ENCODE results near the gene TMEM225B. TPM values are rescaled to one million over a fixed set of nuclear protein-coding genes. Genes with fewer than 3 reads are reported as not detected.
"Not testable (repeated sequence)": the region's sequence is repeated elsewhere in the genome, so short reads cannot be mapped to it uniquely, and the experiment has no call there.

TMEM225B gene
- total RNA-seq, 1 donor, result 0.43 TPM

DNA sequence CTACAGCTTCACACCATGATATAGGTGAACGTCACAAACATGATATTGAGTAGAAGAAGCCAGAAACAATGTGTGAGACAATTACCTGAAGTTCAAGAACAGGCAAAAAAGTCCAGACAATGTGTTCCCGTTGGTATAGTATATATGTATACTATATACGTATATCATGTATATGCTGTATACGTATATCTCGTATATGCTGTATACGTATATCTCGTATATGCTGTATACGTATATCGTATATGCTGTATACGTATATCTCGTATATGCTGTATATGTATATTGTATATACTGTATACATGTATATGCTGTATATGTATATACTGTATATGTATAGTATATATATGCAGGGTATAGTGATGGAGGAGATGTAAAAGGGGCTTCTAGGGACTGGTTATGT lies 29.4 kb downstream of the TMEM225B start:
- DNase-seq (ENCODE audit: low read depth), result no peak
- no peak overlapping the region for H3K4me3 ChIP-seq (ENCODE audit: low read depth, low read length)
- TF ChIP-seq, protein P1, sequence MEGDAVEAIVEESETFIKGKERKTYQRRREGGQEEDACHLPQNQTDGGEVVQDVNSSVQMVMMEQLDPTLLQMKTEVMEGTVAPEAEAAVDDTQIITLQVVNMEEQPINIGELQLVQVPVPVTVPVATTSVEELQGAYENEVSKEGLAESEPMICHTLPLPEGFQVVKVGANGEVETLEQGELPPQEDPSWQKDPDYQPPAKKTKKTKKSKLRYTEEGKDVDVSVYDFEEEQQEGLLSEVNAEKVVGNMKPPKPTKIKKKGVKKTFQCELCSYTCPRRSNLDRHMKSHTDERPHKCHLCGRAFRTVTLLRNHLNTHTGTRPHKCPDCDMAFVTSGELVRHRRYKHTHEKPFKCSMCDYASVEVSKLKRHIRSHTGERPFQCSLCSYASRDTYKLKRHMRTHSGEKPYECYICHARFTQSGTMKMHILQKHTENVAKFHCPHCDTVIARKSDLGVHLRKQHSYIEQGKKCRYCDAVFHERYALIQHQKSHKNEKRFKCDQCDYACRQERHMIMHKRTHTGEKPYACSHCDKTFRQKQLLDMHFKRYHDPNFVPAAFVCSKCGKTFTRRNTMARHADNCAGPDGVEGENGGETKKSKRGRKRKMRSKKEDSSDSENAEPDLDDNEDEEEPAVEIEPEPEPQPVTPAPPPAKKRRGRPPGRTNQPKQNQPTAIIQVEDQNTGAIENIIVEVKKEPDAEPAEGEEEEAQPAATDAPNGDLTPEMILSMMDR (IDR thresholded peaks at IDR 0.05; ENCODE audit: insufficient read depth, low read depth, low read length), result no peak

DNA sequence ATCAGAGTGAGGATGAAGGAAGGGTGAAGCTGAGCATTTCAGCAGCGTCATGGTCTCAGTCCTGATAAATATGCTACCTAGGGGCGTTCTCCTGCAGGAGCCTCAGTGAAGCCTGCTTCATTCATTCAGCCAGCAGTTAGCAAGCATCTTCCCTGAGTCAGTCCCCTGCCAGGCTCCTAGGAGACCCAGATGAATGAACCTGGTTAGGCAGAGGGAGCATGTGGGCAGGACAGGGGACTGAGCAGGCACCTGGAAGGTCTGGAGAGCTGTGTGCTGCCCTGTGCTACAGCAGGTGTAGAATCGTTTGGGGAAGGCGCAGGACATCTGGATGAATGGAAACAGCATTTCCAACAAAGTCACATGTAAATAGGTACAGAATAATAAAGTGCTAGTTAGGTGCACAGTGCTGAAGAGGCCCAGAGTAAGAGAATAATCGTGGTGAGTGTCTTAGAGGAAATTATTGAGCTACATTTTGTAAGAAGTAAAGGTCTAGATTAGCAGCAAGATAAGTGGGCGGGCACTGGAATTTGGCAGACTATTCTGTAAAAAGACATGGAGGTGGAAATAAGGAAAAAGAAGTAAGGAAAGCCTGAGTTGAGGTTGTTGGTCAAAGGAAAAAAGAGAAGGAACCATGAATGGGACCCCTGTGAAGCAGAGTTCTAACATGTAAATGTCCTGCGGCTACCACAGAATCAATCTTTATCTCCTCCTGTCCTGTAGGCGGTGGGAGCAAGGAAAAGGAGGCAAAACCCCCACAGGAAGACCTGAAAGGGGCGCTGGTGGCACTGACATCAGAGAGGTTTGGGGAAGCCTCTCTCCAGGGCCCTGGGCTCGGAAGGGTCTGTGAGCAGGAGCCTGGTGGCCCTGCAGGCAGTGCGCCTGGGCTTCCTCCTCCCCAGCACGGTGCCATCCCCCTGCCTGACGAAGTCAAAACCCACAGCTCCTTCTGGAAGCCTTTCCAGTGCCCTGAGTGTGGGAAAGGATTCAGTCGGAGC lies 30.7 kb downstream of the TMEM225B start:
- TF ChIP-seq, protein P1 (IDR thresholded peaks at IDR 0.05; ENCODE audit: insufficient read depth, low read depth, low read length), result no peak
- no peak overlapping the region for H3K4me3 ChIP-seq (ENCODE audit: low read depth, low read length)
- no peak for DNase-seq (ENCODE audit: low read depth)

DNA sequence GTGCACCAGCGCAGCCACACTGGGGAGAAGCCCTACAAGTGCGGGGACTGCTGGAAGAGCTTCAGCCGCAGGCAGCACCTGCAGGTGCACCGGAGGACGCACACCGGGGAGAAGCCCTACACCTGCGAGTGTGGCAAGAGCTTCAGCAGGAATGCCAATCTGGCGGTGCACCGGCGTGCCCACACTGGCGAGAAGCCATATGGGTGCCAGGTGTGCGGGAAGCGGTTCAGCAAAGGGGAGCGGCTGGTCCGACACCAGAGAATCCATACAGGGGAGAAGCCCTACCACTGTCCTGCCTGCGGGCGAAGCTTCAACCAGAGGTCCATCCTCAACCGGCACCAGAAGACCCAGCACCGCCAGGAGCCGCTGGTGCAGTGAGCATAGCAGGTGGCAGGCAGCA lies 31.6 kb downstream of the TMEM225B start:
- no peak overlapping the region for H3K4me3 ChIP-seq (ENCODE audit: low read depth, low read length)
- TF ChIP-seq, protein P1 (IDR thresholded peaks at IDR 0.05; ENCODE audit: insufficient read depth, low read depth, low read length), result no peak
- no peak for DNase-seq (ENCODE audit: low read depth)

DNA sequence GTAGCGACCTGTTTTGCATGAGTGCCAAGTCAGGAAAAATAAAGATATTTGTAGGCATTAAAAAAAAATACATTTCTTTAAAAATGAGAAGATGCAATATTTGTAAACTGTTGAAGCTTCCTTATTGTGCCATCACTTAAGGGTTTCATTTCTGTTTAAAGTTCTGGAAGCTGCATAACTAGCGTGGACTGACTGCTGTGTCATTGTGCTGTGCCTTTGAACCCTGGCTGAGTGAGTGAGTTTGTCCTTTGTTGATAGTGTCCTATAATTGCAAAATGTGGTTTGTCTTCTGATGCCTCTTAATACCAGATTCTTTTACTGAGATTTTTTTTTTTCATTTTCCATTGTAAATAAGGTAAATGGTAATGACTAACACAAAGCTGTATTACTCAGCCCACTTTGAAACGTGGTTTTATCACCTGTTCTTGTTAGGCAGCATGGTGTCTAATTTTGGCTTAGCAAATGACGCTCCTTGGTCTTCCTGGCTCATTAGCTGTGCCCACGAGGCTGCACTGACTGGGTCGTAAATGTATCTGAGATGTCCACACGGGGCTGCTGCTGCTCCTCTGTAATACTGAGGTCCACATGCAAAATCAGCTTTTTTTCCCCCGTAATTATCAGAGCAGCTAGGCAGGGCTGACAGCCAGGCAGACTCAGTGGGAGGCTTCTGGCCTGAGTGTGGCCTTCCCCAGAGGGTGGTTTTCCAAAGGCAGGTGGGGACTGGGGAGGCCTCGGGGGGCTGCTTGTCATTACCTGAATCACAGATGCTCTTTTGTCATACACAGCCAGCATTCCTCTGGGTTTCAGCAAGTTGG lies 33.4 kb downstream of the TMEM225B start:
- H3K4me3 ChIP-seq (ENCODE audit: low read depth, low read length), result no peak overlapping the region
- peak; percentile 28 for DNase-seq (ENCODE audit: low read depth)
- TF ChIP-seq, protein P1 (IDR thresholded peaks at IDR 0.05; ENCODE audit: insufficient read depth, low read depth, low read length), result peak; percentile 22

DNA sequence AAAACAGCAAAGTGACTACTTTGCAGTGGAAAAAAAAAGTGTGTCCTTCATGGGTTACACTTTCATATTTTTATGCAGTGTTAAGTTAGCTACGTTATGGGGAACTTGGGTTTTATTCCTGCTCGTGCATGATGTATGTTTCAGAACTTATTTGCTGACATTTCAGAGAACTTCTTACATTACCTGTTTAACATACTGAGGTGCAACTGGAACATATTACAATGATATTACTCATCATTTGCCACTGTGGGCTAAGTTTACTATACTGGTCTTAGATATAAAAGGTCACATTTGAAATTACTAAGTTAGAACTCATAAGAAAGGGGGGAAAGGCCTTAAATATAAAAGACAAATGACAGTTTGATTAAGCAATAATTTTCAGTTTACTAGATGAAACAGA lies 39.3 kb downstream of the TMEM225B start:
- not testable (repeated sequence) for DNase-seq (ENCODE audit: low read depth); H3K4me3 ChIP-seq (ENCODE audit: low read depth, low read length)

DNA sequence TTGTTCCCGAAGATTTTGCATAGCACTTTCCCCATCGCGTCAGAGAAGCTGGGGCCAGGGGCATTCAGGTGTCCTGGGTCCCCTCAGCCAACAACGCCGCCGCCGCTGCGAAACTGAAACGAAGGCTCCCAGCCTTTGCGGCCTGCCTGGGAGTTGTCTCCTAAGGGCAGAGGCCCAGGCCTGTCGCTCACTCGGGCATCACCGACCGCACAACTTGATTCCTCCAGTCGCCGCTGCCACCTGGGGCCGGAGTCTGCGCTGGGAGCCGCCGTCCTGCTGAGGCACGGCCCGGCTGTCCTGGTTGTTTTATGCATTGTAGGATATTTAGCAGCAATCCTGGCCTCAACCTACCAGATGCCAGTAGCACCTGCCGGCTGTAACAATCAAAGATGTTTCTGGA lies 40.7 kb downstream of the TMEM225B start:
- H3K4me3 ChIP-seq (ENCODE audit: low read depth, low read length), result no peak overlapping the region
- TF ChIP-seq, protein P1 (IDR thresholded peaks at IDR 0.05; ENCODE audit: insufficient read depth, low read depth, low read length), result no peak

DNA sequence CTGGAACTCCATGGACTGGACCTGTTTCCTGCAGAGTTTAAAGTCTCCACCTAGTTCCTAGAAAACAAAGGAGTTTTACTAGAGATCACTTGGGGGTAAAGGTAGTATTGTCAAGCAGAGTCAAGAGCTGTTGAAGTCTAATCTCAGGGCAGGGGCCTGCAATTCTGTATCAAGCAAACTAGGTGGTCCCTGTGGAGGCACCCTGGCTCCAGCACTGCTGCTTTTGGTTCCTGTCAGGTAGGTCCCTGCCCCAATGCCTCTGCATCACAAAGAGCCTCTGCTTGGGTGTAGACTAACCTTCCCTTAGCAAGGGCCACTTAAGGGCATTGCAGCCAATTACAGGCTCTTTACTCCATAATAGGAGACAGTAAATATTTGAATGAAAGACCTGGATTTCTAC lies 41.2 kb downstream of the TMEM225B start:
- no peak for DNase-seq (ENCODE audit: low read depth)
- TF ChIP-seq, protein P1 (IDR thresholded peaks at IDR 0.05; ENCODE audit: insufficient read depth, low read depth, low read length), result no peak
- no peak overlapping the region for H3K4me3 ChIP-seq (ENCODE audit: low read depth, low read length)

More for the DNA sequence above, 40.7 kb downstream of the TMEM225B start:
- no peak for DNase-seq (ENCODE audit: low read depth)
